Nephron (organoid): Measurements from ENCODE around the gene HOPX.
A peak's percentile ranks its signal among the peaks of the same experiment; 100 is the strongest.

Experiments used
- H3K27ac Mint-ChIP-seq, 3 experiments: 2 replicates each; pipeline ENCODE4 v1.8.0; 2020; ENCODE audit warnings: mixed read lengths in 3 of 3, mild to moderate bottlenecking in 2 of 3, moderate library complexity in 1 of 3
- H3K27me3 Mint-ChIP-seq: 2 replicates; pipeline ENCODE4 v1.8.0; 2021; ENCODE audit warnings: low read depth, mild to moderate bottlenecking, moderate library complexity, mixed read lengths
- H3K36me3 Mint-ChIP-seq: 2 replicates; pipeline ENCODE4 v1.8.0; 2020; ENCODE audit warnings: low read depth, mixed read lengths
- H3K4me1 Mint-ChIP-seq: 2 replicates; pipeline ENCODE4 v1.8.0; 2020; ENCODE audit warnings: mixed read lengths
- H3K4me3 Mint-ChIP-seq, 3 experiments: 2 replicates each; pipeline ENCODE4 v1.8.0; 2020; ENCODE audit warnings: mild to moderate bottlenecking in 3 of 3, mixed read lengths in 3 of 3, moderate library complexity in 2 of 3
- H3K9me3 Mint-ChIP-seq: 2 replicates; pipeline ENCODE4 v1.8.0; 2020; ENCODE audit warnings: mixed read lengths
- TF ChIP-seq, protein P1 (sequence below), 3 experiments: fragments of 200-600 bp; sonication (generic); IDR thresholded peaks; one replicate each; pipeline ENCODE4 v1.5.0; 2021; ENCODE audit warnings: antibody characterized with exemption in 3 of 3; ENCODE audit not compliant: unreplicated experiment in 3 of 3

HOPX gene

DNA sequence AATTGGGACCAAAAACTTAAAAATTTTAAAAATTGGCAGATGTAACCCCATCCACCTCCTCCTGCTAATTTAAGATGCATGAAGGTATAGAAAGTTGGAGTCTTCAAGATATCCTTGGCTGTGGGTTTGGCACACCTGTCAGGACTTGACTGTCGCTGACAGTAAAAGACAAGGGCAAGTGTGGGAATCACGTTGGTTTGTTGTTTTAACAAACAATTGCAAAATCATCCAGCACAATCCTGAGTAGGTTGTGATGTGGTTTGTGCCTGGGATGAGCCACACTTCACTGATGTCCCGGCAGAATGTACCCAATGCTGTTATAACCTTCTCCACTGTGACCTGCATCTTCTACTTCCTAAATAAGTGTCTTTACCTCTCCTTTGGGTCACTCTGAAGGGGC lies 24.0 kb downstream of the HOPX start:
- Mint-ChIP-seq H3K36me3 (no peaks in the 10 kb centered on the region), H3K4me1 (peaks cover 61% of the 10 kb centered on the region), H3K27ac (peak overlapping the region in 1 of 3 experiments; percentile 80), H3K27me3 (peaks cover 55% of the 10 kb centered on the region), H3K4me3 (peak overlapping the region; percentile 71 to 80 (median 76)), H3K9me3 (no peaks in the 10 kb centered on the region)
- TF ChIP-seq, protein P1, sequence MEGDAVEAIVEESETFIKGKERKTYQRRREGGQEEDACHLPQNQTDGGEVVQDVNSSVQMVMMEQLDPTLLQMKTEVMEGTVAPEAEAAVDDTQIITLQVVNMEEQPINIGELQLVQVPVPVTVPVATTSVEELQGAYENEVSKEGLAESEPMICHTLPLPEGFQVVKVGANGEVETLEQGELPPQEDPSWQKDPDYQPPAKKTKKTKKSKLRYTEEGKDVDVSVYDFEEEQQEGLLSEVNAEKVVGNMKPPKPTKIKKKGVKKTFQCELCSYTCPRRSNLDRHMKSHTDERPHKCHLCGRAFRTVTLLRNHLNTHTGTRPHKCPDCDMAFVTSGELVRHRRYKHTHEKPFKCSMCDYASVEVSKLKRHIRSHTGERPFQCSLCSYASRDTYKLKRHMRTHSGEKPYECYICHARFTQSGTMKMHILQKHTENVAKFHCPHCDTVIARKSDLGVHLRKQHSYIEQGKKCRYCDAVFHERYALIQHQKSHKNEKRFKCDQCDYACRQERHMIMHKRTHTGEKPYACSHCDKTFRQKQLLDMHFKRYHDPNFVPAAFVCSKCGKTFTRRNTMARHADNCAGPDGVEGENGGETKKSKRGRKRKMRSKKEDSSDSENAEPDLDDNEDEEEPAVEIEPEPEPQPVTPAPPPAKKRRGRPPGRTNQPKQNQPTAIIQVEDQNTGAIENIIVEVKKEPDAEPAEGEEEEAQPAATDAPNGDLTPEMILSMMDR (IDR thresholded peaks at IDR 0.05; ENCODE audit: unreplicated experiment in 3 of 3), result no peak

DNA sequence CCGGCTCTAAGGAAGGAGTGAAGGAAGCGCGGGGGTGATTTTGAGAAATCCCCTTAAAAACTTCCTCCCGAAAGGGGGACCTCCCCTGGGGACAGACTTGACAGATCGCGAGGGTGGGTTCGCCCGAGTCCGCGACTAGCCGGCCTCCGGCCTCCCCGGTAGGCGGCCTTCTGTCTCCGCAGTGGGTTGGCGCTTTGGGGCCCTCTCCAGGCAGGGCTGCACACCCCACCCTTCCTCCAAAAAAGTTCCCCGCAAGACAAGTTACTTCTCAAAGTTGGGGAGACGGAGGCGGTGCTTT lies 24.8 kb downstream of the HOPX start:
- H3K36me3 Mint-ChIP-seq, result no peaks in the 10 kb centered on the region
- H3K4me3 Mint-ChIP-seq, result peak overlapping the region; percentile 71 to 80 (median 76)
- peaks cover 55% of the 10 kb centered on the region for H3K27me3 Mint-ChIP-seq
- TF ChIP-seq, protein P1 (IDR thresholded peaks at IDR 0.05; ENCODE audit: unreplicated experiment in 3 of 3), result peak in 1 of 3 experiments; percentile 22
- H3K27ac Mint-ChIP-seq, result peak overlapping the region in 2 of 3 experiments; percentile 72 to 80
- no peaks in the 10 kb centered on the region for H3K9me3 Mint-ChIP-seq
- H3K4me1 Mint-ChIP-seq, result peaks cover 69% of the 10 kb centered on the region

DNA sequence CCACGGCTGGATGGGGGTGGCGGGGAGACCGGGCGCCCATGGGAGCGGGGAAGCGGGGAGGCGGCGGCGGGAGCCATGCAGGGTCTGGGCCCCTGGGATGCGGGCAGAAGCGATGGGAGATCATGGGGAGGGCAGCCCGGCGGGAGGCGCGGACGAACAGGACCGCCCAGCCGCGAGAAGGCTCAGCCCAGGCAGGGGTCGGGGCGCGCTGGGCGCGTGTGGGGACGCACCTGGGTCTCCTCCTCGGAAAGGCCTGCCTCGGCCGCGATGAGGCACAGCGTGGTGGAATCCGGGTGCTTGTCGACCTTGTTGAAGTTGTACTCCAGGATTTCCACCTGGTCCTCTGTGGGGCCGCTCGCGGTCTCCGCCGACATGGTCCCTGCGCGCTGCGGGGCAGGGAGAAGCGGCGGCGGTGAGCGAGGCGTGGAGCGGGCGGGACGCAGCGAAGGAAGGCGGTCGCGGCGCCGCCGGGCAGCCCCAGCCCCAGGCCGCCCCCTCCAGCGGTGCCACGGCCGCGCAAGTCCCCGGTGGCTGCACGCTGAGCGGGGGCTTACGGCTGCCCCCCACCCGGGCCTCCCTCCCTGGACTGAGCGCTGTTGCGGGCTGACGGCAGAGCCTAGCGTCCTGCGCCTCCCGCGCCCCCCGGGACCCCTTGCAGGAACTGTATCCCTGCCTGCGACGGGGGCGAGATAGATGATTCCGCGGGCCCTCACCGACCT lies 25.3 kb downstream of the HOPX start:
- H3K9me3 Mint-ChIP-seq, result no peaks in the 10 kb centered on the region
- H3K4me1 Mint-ChIP-seq, result peaks cover 72% of the 10 kb centered on the region
- H3K36me3 Mint-ChIP-seq, result no peaks in the 10 kb centered on the region
- TF ChIP-seq, protein P1 (IDR thresholded peaks at IDR 0.05; ENCODE audit: unreplicated experiment in 3 of 3), result no peak
- H3K27me3 Mint-ChIP-seq, result peaks cover 55% of the 10 kb centered on the region
- H3K4me3 Mint-ChIP-seq, result peak overlapping the region; percentile 94 to 98 (median 95)
- peak overlapping the region; percentile 85 to 97 (median 92) for H3K27ac Mint-ChIP-seq

DNA sequence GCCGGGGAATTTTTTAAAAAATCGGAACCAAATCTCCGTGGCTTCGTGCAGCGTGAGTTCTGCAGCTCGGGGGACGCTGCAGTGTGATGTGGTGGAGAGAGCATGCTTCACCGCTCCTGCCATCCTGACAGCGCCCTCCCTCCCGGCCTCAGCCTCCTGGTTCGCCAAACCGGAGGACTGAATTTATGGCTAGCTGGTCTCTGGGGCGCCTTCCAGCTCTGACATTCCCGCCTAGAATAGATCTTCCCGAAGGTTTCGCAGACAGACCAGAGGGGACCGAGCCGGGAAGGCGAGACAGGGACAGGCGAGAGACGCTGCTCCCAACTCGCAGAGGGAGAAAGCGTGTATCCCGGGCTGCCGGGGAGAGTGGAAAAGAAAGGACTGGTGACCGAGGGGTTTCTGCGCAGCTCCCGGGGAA lies 25.9 kb downstream of the HOPX start:
- H3K9me3 Mint-ChIP-seq, result no peaks in the 10 kb centered on the region
- H3K27me3 Mint-ChIP-seq, result peaks cover 55% of the 10 kb centered on the region
- H3K36me3 Mint-ChIP-seq, result no peaks in the 10 kb centered on the region
- TF ChIP-seq, protein P1 (IDR thresholded peaks at IDR 0.05; ENCODE audit: unreplicated experiment in 3 of 3), result no peak
- H3K4me1 Mint-ChIP-seq, result peaks cover 73% of the 10 kb centered on the region
- H3K4me3 Mint-ChIP-seq, result peak overlapping the region; percentile 94 to 98 (median 95)
- H3K27ac Mint-ChIP-seq, result peak overlapping the region; percentile 85 to 97 (median 92)

DNA sequence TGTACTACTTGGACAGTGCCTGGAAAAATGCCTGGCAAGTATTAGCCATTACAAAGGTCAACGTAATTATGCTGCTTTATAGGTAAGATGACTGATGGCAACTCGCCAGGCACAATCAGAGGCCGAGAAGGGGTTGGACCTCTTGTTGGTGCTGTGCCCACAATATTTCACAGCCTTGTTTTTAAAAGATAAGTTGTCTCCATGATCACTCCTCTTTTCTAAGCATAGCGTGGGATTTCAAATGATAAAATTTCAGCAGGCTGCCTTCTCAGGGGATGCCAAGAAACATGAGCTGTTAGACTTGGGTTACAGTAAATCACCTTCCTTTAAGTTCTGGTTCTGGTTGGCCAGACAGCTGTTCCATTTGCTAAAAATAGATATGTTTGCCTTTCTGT lies 26.9 kb downstream of the HOPX start:
- H3K27ac Mint-ChIP-seq, result peak overlapping the region in 1 of 3 experiments; percentile 97
- peaks cover 50% of the 10 kb centered on the region for H3K27me3 Mint-ChIP-seq
- H3K4me1 Mint-ChIP-seq, result peaks cover 66% of the 10 kb centered on the region
- peak overlapping the region; percentile 94 to 98 (median 95) for H3K4me3 Mint-ChIP-seq
- H3K36me3 Mint-ChIP-seq, result no peaks in the 10 kb centered on the region
- TF ChIP-seq, protein P1 (IDR thresholded peaks at IDR 0.05; ENCODE audit: unreplicated experiment in 3 of 3), result no peak
- H3K9me3 Mint-ChIP-seq, result no peaks in the 10 kb centered on the region
